GM12801 (cell line): ENCODE data around the gene THAP10.

Experiments used
- TF ChIP-seq, protein P1 (sequence below): IDR thresholded peaks from one replicate; pipeline ENCODE4 v1.5.1; 2011; ENCODE audit warnings: control low read depth; ENCODE audit not compliant: insufficient read length; ENCODE audit errors: extremely low read depth

The THAP10 gene

DNA sequence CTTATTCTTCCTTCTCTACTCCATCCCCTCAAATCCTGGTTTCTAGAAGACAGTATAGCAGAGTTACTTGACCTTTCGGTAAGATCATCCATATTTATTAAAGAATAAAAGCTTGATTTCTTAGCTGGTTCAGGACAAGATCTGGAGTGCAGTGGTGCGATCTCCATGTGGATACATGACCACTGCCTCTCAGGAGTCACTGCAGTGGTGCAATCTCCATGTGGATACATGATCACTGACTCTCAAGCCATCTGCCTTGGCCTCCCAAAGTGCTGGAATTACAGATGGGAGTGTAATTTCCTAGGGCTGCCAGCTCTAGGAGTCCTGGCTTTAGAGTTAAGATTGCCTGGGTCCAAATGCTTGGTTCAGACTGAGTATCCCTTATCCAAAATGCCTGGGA, 54.8 kb downstream of the THAP10 start:
- TF ChIP-seq, protein P1, sequence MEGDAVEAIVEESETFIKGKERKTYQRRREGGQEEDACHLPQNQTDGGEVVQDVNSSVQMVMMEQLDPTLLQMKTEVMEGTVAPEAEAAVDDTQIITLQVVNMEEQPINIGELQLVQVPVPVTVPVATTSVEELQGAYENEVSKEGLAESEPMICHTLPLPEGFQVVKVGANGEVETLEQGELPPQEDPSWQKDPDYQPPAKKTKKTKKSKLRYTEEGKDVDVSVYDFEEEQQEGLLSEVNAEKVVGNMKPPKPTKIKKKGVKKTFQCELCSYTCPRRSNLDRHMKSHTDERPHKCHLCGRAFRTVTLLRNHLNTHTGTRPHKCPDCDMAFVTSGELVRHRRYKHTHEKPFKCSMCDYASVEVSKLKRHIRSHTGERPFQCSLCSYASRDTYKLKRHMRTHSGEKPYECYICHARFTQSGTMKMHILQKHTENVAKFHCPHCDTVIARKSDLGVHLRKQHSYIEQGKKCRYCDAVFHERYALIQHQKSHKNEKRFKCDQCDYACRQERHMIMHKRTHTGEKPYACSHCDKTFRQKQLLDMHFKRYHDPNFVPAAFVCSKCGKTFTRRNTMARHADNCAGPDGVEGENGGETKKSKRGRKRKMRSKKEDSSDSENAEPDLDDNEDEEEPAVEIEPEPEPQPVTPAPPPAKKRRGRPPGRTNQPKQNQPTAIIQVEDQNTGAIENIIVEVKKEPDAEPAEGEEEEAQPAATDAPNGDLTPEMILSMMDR = no peak

DNA sequence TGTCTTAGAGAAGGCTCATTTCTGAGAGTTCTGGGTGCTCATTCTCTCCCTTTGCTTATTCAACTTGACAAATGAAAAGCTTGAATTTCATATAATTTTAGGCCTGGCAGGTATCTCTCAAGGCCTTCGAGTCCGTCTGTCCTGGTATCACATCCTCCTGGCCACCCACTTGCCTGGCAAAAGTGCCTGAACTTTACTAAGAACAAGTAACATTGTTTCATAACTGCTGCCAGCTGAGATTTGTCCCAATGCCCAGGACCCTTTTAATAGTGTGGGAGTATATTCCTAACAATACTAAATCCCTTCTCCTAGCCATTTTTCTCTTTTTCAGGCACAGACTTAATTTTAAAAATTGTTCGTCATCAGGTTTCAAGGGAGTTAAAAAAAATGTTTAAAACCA, 56.4 kb downstream of the THAP10 start:
- TF ChIP-seq, protein P1 = no peak

DNA sequence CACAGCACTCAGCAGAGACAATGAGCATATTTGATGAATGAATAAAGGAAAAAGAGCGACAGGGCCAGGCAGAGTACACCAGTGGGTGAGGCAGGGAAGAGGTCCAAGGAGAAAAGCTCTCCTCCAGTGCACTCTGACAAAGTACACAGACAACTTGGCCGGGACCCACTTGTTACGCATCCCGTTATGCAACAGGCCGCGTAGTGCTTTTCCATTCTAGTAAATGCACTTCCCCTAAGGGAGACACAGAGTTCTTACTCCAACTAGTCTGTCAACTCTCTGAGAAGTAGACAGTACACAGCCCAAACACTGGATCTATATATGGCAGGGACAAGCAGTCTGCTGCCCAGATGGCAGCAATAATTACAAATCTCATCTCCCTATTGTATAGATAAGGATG, 56.8 kb downstream of the THAP10 start:
- TF ChIP-seq, protein P1 = no peak

DNA sequence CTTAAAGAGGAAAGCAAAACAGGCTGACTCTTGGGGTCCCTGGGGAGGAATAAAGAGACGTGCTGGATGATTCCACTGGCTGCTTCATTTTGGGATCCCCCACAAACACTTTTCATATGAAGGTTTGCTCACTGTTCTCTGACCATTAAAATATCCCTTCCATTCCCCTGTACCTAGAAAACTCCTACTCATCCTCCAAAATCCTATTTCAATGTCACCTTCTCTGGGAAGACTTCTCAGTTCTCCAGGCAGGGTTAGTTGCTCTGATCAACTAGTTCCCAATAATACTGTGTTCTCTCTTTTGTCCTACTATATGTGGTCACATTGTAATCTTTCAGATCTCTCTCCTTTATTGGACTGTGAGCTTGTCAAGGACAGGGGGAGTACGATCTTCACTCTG, 57.2 kb downstream of the THAP10 start:
- TF ChIP-seq, protein P1 = no peak

DNA sequence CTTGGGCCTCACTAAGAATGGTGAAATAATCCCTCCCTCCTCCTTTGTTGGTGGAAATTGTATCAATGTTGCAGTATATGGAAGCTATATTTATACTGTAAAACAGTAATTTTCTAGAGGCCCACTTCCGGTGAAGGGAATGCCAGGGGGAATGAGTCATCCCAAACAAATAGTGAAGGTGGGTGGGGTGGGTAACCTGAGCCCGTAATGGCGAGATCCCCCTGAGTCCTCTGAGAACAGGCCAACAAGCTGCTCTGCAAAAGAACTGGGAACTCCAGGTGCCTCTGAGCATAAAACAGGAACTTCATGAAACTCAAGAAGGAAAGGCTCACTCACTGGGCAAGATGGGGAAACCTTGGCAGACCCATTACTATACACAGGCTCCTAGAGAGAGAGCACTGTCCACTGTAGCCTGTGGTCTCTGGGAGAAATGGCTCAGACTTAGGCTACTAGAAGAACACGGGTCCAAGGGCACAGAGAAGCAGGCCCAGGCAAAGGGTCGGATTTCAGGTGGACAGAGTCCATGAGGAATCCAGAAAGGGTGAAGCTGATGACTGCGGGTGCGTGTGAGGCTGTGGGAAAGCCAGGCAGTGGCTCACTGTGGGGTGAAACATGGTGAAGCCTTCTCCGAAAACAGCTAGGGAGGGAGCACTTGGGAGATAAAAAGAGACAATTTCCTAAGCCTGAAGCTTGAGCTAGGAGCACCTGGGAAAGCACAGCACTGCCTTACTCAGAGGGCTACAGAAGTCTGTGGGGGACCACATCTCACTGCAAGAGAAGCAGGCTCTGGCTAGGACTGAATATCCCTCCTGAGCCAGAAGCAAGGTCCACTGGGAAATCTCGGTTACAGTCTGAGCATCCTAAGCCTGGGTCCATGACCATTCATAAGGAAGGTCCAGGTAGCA, 58.1 kb downstream of the THAP10 start:
- TF ChIP-seq, protein P1 = no peak

DNA sequence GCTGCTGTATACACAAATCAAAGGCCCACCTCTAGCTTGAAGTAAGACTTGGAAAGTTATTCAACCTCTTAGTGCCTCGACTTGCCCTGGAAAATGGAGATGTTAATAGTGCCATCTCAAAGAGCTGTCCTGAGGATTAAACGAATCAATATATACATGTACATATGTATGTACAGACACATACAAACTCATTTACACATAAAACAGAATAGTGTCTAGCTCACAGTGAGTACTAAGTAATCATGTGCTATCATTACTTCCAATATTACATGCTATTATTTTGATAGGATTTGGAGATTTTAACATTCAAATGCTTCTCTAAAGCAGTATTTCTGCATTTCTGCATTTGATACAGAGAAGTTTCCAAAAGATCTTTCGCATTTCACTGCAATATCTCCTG, 58.8 kb downstream of the THAP10 start:
- TF ChIP-seq, protein P1 = no peak

DNA sequence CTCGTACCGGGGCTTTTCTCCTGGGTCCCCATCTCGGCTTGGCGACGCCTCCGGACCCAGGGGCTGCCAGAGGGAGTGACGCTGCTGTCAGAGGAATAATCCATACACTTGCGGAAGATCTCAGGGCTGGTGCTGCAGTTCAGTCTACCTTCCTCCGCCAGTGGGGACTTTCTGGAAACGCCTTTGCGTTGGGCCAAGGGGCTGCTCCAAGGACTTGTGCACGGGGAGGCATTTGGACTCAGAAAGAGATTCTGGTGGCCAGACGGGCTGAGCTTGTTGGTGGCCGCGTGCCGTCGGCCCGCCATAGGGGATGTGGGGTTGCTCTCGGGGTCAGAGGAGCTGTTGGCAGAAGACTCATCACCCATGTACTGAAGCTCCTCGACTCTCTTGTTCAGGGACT, 60.1 kb downstream of the THAP10 start:
- TF ChIP-seq, protein P1 = no peak
